Activated CD8-positive, alpha-beta memory T cell treated with anti-CD3 and anti-CD28 coated beads for 1 hour (primary cell): ENCODE data around the gene FCER1G.

Source experiments
- DNase-seq, 2 donors: peaks; one replicate each; pipeline ENCODE4 v3.0.0-alpha.2; 2020; ENCODE audit warnings: low read depth in 1 of 2; ENCODE audit errors: extremely low read depth in 1 of 2

FCER1G gene

GRCh38 chr1:161215076-161215475, at the start of gene FCER1G:
Gene FCER1G, plus strand, starts transcription at chr1:161215295. Its CDS starts 27 bp downstream, at chr1:161215322.
- no peak for DNase-seq

DNA sequence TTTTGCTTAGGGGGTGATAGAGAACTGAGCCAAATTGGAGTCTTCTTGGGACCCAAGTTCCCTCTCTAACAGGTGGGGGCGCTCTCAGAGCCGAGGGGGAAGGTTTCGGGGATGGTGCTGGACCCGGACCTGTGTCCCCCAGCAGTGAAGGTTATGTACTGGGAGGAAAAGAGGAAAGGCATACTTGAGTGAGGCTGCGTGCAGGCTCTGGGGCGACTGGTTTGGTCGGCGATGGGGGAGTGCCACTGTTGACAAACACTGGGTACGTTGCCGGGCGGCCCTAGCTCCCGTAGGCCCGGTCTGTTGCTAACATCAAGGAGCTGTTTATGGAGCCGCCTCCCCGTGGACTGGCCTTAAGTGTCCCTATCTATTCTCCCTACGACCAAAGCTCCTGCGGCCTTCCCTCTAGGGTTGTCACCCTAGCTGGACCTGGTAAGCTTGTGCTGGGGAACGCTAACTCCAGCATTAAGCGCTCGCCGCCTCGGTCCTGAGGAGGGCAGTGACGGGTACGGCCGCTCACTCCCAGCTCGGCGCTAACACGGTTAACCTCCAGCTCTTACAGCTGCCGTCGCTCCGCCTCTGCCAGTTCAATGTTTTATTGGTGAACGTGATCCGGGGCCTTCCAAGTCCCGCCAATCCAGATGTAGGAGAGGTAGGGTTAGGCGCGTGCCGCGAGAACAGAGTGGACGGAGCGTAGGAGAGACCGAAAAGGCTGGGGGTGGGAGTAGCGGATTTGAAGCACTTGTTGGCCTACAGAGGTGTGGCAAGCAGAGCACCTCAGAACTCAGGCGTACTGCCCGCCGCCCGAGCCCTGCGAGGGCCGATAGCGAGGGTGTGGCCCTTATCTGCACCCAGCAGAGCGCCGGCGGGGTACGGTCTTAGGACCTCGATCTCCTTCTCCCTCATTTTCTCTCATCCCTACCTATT, 49.1 kb upstream of the FCER1G start, which contains the start of gene PPOX:
Gene PPOX (plus strand): TSS at position 685 of the 927 bp plus-strand sequence. CDS start 422 bp downstream, outside the sequence.
- peak; percentile 82 to 83 for DNase-seq

DNA sequence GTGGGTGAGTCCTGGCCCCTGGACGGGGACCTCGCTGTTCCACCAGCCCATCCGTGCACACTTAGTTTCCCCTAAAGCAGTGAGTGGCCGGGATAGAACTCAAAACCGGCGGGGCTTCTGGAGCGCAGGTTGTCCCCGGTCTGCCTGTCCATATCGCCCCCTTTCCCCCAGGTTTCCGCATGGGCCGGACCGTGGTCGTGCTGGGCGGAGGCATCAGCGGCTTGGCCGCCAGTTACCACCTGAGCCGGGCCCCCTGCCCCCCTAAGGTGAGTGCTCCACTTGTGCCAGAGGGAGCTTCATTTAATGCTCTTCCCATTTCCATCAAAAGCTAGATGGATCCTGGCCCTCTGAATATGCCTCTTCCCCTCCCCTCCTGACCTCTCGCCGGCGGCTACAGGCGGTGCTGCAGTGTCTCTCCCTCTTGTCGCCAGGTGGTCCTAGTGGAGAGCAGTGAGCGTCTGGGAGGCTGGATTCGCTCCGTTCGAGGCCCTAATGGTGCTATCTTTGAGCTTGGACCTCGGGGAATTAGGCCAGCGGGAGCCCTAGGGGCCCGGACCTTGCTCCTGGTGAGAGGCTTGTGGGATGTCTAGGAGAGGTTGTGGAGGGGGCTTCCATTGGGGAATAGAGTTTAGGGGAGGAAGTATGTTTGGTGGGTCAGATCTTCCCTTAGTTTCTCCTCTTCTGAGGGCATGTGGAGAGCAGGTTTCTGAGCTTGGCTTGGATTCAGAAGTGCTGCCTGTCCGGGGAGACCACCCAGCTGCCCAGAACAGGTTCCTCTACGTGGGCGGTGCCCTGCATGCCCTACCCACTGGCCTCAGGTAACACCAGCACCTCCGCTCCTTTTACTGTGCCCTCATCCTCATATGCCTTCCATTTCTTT, 48.2 kb upstream of the FCER1G start:
- DNase-seq: no peak

- DNase-seq: no peak
Measured at GRCh38 chr1:161168906-161169305, 46.2 kb upstream of the FCER1G start.

DNA sequence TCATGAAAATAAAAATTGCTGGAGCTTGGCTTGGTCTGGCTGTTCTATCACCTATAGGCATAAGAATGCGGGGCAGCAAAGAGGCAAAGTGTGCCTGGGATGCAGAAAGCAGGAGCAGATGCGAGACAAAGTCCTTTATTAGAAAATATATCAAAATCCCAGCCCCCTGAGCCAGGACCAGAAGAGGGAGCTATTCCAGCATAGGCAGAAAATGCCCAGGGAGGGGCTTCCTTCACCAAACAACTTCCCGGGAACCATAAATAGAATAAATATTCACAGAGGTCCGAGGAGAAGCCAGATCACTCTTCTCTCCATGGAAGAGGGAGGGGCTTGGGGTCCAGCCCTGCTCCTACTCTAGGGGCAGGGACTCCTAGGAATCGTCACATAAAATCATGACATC, 43.9 kb upstream of the FCER1G start:
- DNase-seq: no peak

GRCh38 chr1:161171696-161172095, 43.4 kb upstream of the FCER1G start:
- DNase-seq: no peak

DNA sequence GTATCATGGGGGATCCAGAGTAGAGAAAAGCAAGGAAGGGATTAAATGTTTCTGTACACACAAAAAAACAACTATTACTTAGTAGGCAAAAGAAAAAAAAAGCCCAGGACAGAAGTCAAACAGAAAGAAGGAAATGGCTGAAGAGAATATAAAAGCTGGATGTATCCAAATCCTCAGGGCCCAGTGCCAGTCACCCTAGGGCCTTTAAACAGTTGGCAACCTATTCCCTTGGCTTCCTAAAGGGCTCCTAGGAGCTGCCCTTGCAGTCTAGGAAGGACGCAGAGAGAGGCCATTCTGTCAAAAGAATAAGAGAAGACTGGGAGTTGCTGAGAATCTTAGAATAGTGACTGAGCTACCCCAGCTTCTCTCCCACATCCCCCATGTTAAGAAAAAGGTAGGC, 42.7 kb upstream of the FCER1G start:
- DNase-seq: no peak

DNA sequence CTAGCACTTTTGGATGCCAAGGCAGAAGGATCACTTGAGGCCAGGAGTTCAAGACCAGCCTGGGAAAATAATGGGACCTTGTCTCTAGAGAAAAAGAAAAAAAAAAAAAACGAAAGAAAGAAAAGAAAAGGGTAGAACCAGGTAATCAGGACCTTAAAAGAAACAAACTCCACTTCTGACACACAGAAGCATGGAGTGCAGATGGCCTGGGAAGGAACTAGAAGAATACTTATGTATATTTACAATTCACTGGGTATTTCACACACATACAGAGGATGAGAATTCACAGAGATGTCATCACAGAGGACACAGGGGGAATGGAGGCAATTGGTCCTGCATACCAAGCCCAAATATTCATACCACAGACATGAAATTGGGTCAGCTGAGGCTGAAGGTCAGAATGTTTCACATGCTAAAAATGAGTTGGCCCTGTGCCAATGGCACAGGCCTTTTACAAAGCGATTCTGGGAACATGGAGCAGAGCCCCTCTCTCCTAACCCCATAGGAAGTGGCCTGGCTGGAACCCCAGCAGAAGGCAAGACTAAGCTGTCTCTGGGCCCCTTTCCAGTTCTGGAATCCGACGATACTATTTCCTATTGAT, 42.2 kb upstream of the FCER1G start:
- DNase-seq: no peak

DNA sequence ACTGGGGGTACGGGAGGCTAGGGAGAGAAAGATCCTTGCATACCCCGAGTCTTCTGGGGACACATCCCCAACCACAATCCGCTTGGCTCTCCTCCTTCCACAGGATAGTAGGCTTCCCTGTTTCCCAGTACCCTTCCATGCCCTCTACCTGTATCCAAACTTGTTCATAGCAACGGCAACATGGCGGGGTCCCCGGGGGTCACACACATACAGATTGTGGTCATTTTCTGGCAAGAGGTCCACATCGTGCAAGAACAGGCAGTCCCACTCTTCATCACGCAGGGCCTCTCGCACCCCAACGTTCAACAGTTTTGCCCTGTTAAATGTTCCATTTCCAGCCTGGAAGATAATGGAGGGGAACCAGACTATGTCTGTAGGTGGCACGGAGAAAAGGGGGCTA, 41.4 kb upstream of the FCER1G start:
- DNase-seq: no peak

DNA sequence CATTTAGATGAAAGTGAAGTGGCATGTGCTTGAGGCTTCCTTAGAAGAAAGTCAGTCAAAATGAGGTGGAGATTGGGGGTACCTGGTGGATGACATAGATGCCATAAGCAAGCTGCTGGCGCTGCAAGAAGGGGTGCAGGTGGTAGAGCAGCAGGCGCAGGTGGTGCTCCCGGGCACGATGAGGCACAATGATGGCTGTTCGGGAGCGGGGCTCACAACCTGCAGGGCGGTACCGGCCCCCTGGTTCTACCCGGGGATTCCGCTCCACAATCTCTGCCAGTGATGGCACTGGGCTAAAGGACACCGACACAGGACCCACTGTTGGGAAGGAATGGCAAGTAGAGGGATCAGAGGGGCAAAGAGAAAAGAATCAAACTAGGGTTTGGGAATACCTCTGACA, 40.2 kb upstream of the FCER1G start:
- DNase-seq: no peak

- DNase-seq: no peak
Measured at GRCh38 chr1:161175771-161176453, 39.2 kb upstream of the FCER1G start.

DNA sequence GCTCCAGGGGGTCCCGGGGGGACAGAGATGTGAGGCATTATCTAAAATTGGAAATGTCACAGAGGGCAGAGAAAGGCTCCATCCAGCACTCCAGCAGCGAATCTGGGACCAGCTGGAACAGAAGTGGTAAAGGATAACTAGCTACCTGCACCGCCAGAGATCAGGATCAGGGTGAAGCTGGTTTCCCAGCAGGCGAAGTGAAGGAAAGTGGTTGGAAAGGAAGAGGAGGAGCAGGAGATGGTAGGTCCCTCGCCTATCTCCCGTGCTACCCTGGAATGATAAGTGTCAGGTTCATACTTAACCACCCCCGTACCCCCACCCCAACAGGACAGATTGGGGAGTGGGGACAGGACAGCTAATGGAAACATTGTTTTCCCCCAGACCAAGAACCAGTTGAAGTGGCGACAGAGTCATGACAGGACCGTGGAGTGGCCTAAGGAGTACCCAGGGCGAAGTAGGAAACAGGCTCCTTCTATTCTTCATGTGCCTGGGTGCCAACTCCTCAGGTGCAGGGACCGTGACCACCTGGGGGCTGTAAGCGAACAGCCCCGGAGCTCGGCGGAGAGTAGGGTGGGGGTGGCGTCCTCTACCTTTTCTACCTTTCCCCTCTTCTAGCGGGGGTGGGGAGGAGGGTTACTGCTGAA, 38.5 kb upstream of the FCER1G start:
- DNase-seq: no peak

DNA sequence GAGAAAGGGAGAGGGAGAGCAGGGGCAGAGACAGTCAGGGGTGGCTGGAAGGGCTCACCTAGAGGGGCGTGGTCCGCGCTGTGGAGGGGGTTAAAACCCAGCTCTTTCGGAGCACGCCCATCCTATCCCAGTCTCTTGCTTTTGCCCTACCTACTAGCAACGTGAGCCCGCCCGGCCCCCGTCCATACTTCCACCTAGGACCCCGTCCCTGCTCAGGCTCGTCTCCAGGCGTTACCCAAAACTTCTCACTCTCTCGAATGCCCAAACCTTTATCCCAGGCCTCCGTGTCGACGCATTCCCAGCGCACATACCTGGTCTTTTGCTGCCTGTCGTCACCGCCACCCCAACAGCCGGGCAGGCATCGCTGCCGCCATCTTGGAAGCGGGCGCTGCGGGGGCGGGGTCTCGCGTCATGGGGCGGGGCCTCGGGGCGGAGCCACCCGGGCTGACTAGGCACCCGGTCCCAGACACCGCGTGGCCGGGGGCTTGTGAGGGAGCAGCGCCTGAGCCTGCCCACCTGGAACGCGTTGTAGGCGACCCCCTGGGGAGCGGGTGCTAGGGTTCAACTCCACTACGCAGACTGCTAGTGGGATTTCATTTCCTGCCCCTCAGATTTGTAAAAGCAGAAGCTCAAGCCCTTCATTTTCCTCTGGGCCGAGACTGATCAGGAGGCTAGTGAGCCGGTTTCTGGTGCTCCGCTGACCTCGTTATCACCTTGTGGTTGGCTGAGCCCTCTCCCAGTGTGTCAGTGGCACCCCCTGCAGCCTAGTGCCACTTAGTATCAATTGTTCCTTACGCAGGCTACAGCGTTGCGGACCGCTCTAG, 37.8 kb upstream of the FCER1G start, which contains the start of gene B4GALT3:
Gene B4GALT3 (minus strand): TSS at position 396 of the 824 bp plus-strand sequence. CDS start 1,447 bp downstream, outside the sequence.
- DNase-seq: peak; percentile 76 to 95

- DNase-seq: no peak
Measured at GRCh38 chr1:161177936-161178244, 37.2 kb upstream of the FCER1G start.

GRCh38 chr1:161179698-161180097, 35.4 kb upstream of the FCER1G start:
- no peak for DNase-seq

DNA sequence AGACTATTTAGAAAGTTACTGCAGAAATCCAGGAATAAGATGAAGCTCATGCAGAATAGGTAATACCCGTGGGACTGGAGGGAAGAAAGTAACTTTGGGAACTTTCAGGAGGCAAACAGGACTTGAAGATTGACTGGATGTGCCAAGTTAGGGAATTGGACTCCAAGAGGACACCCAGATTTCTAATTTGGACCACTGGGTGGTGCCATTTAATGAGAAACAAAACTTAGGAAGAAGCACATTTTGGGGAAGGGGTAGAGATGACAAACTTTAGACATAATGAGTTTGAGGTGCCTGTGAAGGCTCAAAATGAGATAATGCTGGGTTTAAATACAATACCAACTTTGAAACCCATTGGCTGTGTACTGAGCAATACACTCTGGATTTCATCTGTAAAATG, 34.5 kb upstream of the FCER1G start:
- DNase-seq: no peak

DNA sequence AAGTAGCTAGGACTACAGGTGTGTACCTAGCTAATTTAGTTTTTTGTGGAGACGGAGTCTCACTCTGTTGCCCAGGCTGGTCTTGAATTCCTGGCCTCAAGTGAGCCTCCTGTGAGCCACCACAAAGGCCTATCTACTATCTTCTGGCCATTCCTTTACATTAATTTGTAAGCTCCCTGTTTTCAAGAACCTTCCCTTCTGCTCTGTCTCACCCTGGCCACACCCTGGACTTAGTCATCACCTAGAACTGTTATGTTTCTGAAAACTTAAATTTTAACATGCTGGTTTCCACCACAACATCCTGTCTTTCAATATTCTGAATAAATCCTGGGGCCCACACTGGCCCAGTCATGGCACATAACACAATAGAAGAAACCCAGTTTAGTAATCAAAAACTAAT, 32.9 kb upstream of the FCER1G start:
- peak in 1 of 2 donors; percentile 30 for DNase-seq

DNA sequence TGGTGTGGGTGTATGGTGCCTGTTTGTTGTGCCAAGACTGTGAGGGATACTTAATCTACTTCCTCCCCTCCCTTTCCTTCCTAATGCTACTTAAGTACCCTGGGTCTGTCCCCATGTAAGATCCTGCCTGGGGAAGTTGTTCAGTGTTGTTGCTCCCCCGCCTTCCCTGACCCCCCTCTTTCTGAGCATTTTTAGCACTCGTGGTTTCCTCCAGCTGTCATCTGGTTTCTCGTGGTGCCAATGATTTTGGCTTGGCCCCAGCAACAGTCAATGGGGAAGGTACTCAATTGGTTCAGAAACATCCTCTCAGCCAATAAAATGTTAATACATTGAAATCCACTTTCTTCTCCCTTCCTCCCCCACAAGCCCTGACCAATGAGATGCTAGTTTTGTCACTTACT, 29.8 kb upstream of the FCER1G start:
- peak; percentile 30 to 52 for DNase-seq

GRCh38 chr1:161185732-161186311, 29.3 kb upstream of the FCER1G start:
- no peak for DNase-seq
